Stimulated activated CD8-positive, alpha-beta memory T cell treated with anti-CD3 and anti-CD28 coated beads, Interleukin-15, amount 100 ng/mL, for 4 hours (primary cell): ENCODE data around the gene DDX11.
"Not testable (repeated sequence)": the region's sequence is repeated elsewhere in the genome, so short reads cannot be mapped to it uniquely, and the experiment has no call there.

Source experiments
- DNase-seq, 2 donors: peaks; one replicate each; pipeline ENCODE4 v3.0.0-alpha.2; 2020; ENCODE audit warnings: low read depth in 2 of 2

The DDX11 gene

DNA sequence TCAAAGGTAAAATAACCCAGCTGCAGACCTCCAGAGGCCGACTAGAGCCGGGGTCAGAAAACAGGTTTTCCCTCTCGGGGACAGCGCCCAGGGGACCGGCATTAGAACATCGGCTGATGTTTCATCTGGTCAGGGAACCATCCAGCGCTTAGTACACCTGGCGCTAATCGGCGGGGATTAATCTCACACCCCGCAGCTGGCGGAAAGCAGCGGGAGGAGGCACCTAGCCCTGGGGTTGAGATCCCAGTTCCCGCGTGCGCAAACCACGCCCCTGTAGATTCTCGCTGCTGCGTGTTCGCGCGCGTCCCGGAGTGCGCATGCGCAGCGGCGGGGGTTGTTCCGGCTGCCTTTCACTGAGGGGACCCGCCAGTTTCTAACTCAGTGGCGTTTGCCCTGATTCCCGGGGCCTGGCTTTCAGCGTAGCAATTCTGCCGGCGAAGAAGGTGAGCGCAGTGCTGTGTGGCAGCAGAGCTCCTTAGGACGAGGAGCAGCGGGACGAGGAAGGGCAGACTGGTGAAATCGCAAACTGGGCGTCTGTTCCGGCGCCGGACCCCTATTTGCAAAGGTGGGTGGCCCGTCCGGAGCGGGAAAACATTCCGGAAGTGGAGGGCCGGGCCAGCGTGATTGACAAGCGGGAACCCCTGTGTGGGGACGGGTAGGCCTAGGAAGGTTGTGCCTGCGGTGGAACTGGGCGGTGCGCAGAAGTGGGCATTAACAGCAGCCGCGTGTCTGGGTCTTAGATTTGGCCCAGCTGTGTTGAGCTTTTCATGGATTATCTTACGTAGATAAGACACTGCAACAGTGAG is at the start of gene DDX11:
DDX11 (plus strand) TSS at position 334 of the 806 bp plus-strand sequence. CDS start 4,534 bp downstream, outside the sequence.
- peak; percentile 82 to 88 for DNase-seq

DNA sequence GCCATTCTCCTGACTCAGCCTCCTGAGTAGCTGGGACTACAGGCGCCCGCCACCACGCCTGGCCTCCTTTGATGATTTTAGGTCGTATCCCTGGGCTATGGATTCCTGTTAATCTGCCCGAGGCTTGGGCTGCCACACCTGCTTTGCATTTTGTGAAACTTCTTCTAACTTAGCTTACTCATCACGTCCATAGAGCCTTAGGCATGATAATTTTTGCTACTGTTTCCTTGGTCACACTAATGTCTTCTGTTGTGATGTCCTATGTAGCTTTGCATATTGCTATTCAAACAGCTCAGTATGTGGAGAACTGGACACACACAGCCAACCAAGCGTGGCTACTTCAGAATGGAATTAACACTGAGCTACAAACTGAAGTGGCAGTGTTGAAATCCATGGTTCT is 47.5 kb upstream of the DDX11 start:
- no peak for DNase-seq

DNA sequence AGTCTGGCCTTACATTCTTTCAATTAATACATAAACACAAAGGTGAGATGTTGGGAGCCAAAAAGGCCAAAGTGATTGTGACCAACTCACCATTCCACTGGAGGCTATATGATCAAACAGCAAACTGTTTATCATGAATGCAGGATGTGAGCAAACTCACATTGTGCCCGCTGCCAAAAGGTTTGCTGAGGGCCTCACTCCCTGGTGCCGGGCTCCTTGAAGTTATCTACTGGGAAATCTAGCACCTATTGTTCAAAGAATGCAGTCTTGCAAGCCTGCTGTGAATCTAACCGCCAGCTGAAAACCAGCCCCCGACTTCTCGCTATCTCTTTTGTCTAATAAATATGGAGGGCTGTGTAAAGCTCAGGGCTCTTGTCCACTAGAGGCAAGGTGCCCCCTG is 46.7 kb upstream of the DDX11 start:
- not testable (repeated sequence) for DNase-seq

DNA sequence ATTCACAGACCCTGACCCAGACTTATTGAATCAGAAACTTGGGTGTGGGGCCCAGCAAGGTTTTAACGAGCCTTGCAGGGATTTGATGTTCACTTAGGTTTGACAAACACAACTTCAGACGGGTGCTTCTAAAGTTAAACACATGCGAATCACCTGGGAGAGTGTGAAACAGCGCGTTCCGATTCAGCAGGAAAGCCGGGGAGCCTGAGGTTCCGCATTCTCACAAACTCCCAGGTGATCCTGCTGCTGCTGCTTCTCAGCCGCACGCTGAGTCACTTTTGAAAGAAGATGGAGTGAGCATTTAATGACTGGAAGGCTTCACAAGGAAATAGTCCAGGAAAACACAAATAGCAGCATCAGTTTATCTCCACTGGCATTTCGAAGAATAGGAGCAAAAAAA is 44.2 kb upstream of the DDX11 start:
- no peak for DNase-seq

DNA sequence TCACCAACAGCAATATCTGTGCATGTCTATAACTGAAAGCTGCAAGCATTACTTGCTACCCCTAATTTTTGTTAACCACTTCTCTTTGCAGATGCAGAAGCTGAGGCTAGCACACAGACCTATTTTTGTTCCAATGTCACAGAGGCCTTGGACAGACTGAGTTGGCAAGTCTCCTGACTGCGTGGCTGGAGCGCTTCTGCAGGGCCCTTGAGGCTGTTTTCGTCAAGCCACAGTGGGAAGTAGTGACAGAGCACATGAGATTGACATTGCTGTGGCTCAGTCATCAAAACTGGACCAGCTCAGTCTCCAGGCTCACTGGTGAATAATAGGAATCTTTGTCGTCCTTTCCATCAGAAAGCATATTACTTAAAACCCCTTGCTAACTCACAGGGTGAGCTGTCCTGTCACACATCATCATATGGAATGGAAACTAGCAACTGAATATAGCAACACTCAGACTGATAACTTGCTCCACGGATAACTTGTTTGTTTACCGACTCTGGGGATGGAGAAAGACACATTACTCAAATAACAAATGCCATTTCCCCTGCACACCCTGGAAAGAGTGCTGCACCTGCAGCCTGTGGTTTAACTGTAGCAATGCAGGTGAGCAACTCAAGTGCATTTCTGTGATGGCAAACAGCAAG is 43.6 kb upstream of the DDX11 start:
- DNase-seq, result no peak

DNA sequence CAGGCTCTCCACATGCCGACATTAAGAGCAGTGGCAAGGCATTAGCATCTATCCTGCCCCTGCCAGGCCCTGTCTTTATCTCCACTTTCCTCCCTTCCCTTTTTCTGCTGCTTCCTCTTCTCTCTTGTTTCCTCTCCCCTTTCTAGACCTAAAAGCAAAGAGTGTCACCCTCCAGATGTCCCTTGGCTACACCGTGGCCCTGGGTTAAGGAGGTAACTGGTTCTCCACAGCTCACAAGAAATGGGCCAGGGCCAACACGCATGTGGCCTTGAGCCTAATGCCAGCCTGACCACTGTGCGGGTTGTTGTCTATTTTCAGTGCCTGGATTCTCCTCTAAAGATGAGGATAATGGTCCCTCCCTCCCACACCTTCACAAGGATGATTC is 41.7 kb upstream of the DDX11 start:
- DNase-seq, result no peak

DNA sequence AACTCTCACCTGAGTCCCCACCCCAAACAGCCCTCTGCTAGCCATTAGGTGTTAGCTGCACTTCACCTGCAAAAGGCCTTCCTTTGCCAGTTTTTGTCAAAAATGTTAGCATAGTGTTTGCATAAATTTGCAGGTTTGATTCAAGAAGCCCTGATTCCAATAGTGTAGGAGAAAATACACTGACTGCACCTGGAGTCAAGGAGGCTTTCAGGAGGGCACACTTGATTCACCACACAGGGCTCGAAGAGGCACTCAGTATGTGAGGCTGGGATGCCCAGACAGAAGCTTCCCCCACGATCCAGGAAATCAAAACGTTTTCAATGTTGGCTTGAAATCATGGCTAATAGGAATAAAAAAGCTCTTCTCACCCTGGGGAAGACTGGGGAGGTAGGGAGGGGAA is 40.5 kb upstream of the DDX11 start:
- DNase-seq, result no peak

DNA sequence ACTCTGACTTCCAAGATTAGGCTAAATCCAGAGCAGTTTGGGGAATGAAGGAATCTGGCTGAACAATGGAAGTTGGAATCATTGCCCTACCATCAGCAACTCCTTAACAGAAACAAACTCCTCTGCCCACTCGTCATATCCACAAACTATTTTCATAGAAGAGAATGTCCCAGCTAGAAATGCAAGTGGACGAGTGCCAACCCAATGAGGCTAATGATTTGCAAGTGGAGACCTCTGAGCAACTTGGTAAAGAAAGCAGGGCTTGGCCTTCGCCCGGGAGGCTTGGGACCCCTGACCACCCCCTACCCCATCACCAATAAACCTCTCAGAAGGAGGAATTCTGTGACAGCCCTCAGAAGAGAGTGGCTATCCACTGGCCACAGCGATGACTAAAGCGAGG is 40.0 kb upstream of the DDX11 start:
- DNase-seq, result no peak

DNA sequence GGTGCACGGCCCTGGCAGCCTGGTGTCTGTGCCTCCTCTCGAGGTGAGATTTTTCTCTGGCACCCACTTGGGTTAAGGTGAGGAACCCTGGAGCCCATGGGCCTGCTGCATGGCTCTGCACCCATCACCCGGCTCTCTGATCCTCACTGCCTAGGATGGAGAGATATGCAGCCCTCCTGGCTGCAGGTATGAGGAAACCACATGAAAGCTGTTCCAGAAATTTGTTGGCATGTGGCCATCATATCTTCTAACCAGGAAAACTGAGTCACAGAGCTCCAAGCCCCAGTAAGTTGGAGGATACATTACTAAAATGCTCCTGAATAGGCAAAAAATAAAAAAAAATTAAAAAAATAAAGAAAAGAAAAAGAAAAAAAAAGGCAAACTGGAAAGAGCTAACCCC is 39.3 kb upstream of the DDX11 start:
- DNase-seq, result no peak

DNA sequence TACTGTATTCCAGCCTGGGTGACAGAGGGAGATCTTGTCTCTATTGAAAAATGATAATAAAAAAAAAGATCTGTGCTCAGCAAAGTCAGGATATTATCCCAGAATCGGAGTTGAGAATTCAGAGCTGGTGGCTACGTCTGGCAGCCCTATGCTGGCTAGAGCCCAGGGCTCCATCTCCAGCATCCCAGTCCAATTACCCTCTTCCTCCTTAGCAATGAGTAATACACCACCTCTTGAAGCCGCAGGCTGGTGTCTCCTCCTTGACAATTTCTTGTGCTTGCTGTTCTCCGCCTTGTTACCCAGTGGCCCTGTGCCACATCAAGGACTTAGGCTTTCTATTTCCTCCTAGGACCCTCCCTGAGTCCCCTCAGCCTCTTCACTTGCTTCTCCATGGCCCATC is 38.4 kb upstream of the DDX11 start:
- no peak for DNase-seq

DNA sequence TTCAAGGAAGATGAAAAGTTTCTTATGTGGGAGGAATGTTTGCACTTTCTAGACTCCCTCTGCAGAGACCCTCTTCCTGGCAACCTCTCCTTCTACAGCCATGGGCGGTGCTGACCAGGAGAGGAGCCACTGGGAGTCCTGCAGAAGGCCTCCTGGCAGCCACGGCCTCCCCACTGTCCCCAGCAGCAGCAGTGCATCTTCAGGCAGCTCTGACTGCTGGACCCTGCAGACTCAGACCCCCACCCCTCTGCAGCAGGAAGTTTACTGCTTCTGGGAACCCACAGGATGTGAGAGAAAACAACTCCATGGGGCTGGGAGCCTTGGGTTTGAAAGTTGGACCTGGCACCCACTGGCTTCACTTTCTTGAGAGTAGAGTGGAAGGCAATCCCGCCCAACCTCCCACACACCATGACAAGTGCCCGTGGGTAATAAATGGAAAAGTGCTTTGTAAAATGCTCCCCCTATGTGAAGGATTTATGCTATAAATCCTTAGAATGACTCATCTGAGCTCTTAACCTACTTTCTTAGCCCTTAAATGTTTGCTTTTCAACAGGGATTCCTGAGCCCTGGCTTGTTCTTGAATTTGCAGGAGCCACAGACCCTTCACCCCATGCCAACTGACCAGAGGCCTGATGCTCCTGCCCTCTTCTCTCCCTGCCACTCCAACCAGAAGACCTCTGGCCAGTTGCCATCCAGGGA is 37.5 kb upstream of the DDX11 start:
- no peak for DNase-seq

DNA sequence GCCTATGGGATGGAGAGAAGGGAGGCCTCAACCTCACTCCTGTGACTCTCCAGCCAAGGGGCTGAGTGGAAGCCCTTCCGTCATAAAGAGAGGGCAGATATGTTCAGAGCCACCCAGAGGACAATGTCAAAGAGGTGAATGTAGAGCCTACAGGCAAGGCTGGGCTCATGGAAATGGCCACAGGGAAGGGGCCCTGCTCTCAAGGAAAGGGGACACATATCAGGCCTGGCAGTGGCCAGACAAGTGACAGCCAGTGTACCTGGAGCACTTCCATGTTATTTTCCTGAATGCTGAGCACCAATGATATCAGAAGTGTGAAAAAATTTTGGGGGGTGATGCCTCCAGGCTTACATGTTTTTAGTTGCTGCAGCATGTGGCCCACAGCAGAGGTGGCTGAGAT is 36.6 kb upstream of the DDX11 start:
- no peak for DNase-seq

DNA sequence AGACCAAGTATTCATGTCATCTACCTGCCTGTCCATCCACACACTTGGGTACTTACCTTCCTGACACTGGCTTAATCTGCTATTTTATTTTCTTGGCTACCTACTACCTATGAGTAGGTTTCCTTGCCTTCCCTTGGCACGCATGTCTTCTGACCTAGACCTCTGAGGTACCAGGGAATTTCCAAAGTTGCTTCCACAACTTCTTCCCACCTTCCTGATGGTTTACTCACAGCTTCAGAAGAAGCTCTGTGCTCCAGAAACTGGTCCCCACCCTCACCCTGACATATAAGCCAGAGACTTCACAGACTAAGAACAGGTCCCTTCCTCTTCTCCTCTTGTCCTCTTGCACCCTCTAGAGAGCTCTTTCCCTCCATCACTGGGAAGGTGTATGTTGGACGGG is 35.7 kb upstream of the DDX11 start:
- no peak for DNase-seq

DNA sequence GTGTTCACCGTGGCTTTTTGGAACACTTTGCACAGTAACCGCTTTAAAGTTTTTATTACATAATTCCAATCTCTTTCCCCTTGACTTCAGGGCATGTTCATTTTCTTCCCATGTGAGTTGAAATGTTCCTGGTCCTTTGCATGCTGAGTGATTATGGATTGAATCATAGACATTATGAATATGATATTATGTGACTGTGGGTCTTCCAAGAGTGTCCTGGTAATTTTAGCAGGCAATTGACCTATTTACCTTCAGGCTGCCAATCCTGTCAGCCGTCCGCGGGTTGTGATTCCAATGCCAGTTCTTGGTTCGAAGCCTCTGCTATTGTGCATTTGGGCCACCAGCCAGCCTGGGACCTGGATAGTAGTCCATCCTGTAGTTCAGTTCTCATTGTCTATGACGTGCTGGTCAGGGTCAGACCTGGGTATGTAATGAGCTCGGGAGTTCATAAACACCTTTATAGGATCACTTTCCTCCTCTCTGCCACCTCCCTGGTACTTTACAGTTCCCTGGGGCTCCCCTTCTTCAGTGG is 32.6 kb upstream of the DDX11 start:
- no peak for DNase-seq

DNA sequence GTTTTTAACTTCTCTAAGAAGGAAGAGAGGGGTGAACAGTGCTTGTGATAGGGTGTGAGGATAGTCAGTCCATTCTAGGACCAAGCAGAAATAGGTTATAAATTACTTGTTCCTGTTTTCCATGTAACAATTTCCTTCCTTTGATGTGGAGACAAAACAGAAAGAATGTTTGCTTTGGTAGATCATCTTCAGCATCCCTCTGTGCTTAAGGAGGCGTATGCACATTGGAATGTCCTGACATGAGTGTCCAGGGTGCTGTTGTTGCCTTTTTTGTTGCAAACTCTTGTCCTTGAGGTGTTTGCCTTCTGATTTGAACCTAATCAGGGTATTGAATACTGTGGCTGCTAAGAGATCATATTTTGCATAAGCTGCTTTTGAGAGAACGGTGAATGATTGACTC is 23.5 kb upstream of the DDX11 start:
- not testable (repeated sequence) for DNase-seq

DNA sequence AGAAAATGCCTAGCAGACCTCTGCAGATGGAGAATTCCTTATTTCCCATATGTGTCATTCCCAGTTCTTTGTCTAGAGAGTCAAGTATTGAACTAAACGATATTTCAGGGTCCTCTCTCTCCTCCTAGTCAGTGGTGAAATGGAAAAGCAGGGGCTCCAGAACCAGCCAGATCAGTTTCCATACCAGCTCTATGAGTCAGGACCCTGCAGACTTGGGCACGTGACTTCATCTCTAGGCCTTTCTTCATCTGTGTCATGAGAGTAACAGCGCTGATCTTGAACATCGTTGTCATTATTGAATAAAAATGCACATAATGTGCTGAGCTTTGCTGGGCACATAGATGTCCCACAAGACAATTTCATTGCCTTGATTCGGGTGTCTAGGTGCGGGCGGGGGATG is 23.1 kb upstream of the DDX11 start:
- DNase-seq, result not testable (repeated sequence)

DNA sequence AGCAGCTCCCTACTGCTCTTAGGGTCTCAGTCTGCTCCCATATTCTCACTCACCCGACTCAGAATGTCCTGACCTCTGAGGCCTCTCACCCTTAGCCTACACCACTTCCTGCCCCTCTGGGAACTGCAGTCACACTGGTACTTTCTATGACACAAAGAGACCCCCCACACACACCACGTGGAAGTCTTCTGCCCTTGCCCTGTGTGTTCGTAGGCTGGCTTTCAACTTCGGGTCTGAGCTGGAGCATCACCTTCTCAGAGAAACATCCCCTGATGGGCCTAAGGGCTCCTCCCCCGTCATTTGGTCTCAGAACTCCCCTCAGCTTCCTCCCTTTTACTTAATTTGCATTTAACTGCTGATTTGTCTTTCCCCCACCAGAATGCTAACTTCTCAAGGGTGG is 22.0 kb upstream of the DDX11 start:
- not testable (repeated sequence) for DNase-seq

DNA sequence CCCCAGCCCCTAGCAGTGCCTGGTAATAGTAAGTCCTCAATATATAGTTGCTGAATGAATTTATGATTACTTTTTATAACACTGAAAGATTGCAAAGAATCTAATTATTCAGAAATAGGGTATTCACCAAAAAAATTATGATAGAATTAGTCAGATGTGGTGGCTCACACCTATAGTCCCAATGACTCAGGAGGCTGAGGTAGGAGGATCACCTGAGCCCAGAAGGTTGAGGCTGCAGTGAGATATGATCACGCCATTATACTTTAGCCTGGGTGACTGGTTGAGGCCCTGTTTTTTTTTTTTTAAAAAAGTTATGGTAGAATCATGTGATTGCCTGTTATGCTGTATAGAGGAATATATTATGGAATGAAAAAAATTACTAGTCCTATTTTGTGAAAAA is 21.5 kb upstream of the DDX11 start:
- not testable (repeated sequence) for DNase-seq

DNA sequence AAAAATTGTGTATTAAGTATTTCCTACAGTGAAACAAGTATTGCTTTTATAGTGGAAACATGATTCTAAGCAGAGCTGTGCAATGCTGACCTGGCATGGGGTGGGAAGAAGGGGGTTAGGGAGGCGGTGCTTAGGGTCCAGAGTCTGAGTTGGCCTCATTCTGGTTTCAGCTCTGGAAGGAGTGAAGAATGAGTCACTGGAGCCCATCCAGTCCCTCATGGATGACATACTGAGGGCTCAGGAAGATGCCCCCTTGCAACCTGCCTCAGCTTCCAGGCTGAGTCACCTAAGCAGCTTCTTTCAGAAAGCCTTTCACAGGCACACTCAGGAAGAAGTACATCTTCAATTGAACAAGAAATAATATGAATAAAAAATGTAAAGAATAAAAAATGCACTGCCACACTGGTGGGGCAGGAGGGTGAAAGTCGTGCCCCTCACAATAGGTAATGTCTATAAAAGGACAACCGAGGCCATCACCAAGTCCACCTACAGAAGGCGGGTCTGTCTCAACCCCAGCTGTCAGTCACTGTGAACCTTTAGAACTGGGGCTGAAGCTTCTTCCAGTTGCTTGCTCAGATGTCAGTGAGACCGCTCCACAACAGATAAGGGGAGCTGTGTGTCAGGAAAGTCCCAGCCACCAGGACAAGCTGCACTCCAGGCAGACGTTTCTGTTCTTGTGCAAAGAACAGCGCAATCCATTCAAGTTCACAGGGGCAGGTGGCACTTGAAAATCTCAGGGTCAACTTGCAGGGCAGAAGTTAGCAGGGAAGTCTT is 20.8 kb upstream of the DDX11 start:
- DNase-seq, result not testable (repeated sequence)

DNA sequence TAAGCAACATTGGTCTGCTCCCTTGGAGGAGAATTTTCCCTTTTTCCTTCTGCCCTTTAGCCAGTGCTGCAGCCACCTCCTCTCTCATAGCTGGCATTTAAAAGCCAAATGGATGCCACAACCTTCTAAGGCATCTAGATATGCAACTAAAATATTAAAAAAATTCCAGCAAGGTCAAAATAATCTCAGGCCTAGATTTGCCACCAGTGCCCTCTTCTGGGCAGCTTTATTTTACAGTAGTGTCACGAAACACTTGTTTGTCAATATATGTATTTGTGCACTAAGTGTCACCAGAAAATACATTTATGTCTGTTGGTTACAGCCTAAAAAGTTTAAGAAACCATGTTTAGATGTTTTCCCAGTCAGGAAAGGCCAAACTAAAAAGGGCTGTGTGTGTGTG is 19.7 kb upstream of the DDX11 start:
- not testable (repeated sequence) for DNase-seq

DNA sequence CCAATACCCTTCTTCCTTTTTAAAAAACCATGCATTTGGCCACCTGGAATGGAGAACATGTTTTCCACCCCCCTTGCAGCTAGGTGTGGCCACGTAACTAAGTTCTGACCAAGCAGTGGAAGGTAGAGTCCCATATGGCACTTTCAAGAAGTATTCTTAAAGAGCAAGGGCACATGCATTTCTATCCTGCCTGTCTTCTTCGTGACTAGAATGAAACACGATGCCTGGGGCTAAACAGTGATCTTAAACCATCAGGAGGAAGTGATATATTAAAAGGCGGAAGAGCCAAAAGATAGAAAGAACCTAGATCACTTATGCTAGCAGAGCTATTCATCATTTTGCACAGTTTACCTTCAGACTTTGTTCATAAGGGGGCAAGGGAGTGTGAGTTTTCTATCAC is 16.0 kb upstream of the DDX11 start:
- no peak for DNase-seq

DNA sequence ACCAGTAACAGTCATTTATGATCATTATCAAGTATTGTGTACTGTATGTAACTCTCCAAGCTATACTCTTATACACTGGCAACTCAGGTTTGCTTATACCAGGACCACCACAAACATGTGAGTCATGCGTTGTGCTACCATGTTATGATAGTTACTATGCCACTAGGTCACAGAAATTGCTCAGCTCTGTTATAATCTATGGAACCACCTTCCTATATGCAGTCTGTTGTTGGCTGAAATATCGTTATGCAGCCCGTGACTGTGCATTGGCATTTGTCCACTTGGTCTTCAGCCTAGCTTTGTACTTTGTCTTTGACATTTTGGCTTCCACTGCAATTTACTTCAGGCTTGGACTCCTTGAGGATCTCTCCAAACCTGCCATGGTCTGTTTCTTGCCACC is 7.5 kb upstream of the DDX11 start:
- not testable (repeated sequence) for DNase-seq
